Uterus (tissue), 4 donors: ENCODE data around the gene ST3GAL2. TPM values are rescaled to one million over a fixed set of nuclear protein-coding genes. Genes with fewer than 3 reads are reported as not detected.

ENCODE experiments used
- DNase-seq, 2 donors: peaks; one replicate each; pipeline ENCODE4 v3.0.0-alpha.2; 2019 to 2020
- H3K27ac ChIP-seq, 2 donors: fragments of 200-600 bp; sonication (generic); 1 replicate in 1 of 2; 2 replicates in 1 of 2; pipeline ENCODE4 v1.5.1; 2016 to 2018
- H3K27me3 ChIP-seq, 2 donors: fragments of 200-600 bp; sonication (generic); one replicate each; pipeline ENCODE4 v1.5.1; 2018 to 2019; ENCODE audit warnings: control low read depth in 1 of 2
- H3K36me3 ChIP-seq, 2 donors: fragments of 200-600 bp; sonication (generic); one replicate each; pipeline ENCODE4 v1.5.1; 2019; ENCODE audit warnings: control low read depth in 1 of 2
- H3K4me1 ChIP-seq, 2 donors: fragments of 200-600 bp; sonication (generic); one replicate each; pipeline ENCODE4 v1.5.1; 2018 to 2019; ENCODE audit warnings: control low read depth in 1 of 2
- H3K4me3 ChIP-seq, 2 donors: fragments of 200-600 bp; sonication (generic); 1 replicate in 1 of 2; 2 replicates in 1 of 2; pipeline ENCODE4 v1.5.1; 2018 to 2019; ENCODE audit warnings: mild to moderate bottlenecking in 1 of 2
- H3K9me3 ChIP-seq, 2 donors: fragments of 200-600 bp; sonication (generic); one replicate each; pipeline ENCODE4 v1.5.1; 2019; ENCODE audit warnings: control low read depth in 1 of 2
- POLR2A ChIP-seq, 2 donors: fragments of 450-650 bp; IDR thresholded peaks; one replicate each; pipeline ENCODE4 v1.6.1; 2016; ENCODE audit warnings: antibody characterized with exemption in 2 of 2, mild to moderate bottlenecking in 1 of 2, moderate library complexity in 1 of 2
- intact Hi-C: fragments of 100-400 bp; cut with DNase I; formaldehyde crosslinking; loops from one replicate; pipeline ENCODE4 v1.15.1; 2023; ENCODE audit warnings: low total_unique reads
- total RNA-seq, 4 donors: library from RNA; depleted of rRNA in 3 of 4; stranded (reverse); fragments of >200 nt in 3 of 4; gene quantifications; one replicate each; pipeline versions ENCODE4 v1.1.0 to v1.2.4, GENCODE V29; 2014 to 2023
- TF ChIP-seq, protein P1 (sequence below), 4 experiments: fragments of 200-600 bp in 2 of 4; fragments of 450-650 bp in 2 of 4; sonication (generic) in 2 of 4; IDR thresholded peaks; one replicate each; pipeline ENCODE4 v1.5.1; 2016 to 2019; ENCODE audit warnings: antibody characterized with exemption in 4 of 4, mild to moderate bottlenecking in 2 of 4, moderate library complexity in 1 of 4
- donor health status: DM: yes; HTN: yes; CAD: no.

The ST3GAL2 gene
- total RNA-seq, 4 donors from 2014 or later = 6.2 to 57.9 (median 27.5) TPM

DNA sequence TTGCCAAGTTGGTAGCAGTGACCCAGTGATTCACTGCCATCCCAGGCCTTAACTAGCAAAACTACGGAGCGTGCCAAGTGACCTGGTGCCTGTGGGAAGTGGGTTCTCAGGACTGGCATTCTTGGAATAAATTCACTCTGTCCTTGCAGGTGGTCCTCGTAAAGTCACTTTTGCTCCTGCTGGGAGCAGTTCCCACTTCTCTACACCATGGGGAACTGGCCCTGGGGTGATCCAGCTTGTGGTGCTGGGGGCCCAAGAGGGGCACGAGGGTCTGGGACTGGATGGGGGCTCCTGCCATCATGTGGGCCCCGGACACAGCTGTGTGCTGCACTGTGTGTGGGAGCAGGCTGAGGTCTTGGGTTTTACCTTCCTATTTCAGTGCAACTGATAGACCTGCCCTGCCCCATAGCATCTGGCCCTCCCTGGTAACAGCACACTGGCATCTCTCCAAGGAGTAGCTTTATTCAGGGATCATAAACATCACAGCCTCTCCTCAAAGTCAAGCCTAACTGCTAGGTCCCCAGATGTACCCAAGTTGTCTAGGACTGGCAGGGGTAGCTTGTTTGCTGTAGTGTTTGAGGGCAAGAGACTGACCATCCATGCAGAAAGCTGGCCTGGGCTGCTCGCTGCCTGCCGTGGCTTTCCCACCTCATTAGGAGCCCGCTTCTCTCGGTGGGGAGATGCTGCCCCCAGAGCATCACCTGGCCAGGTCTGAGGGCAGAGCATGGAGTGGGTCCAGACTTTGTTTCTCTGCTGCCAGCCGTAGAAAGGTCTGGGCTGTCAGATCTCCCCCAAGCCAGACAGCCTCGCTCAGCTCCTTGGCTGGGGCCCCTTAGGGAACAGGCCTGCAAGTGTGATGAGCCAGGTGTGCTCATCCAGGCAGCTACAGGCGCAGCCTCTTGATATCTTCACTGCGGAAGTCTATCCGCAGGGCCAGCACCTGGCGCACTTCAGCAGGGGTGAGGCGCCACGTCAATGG lies 41.5 kb upstream of the ST3GAL2 start:
- H3K27ac ChIP-seq = no peak overlapping the region
- TF ChIP-seq POLR2A (IDR thresholded peaks at IDR 0.05) = no peak
- TF ChIP-seq, protein P1, sequence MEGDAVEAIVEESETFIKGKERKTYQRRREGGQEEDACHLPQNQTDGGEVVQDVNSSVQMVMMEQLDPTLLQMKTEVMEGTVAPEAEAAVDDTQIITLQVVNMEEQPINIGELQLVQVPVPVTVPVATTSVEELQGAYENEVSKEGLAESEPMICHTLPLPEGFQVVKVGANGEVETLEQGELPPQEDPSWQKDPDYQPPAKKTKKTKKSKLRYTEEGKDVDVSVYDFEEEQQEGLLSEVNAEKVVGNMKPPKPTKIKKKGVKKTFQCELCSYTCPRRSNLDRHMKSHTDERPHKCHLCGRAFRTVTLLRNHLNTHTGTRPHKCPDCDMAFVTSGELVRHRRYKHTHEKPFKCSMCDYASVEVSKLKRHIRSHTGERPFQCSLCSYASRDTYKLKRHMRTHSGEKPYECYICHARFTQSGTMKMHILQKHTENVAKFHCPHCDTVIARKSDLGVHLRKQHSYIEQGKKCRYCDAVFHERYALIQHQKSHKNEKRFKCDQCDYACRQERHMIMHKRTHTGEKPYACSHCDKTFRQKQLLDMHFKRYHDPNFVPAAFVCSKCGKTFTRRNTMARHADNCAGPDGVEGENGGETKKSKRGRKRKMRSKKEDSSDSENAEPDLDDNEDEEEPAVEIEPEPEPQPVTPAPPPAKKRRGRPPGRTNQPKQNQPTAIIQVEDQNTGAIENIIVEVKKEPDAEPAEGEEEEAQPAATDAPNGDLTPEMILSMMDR (IDR thresholded peaks at IDR 0.05) = no peak
- DNase-seq = no peak
- intact Hi-C loops = no loop called here
- no peaks in the 10 kb centered on the region for H3K4me1 ChIP-seq
- no peaks in the 10 kb centered on the region for H3K27me3 ChIP-seq
- no peaks in the 10 kb centered on the region for H3K36me3 ChIP-seq
- no peak overlapping the region for H3K4me3 ChIP-seq
- no peaks in the 10 kb centered on the region for H3K9me3 ChIP-seq

DNA sequence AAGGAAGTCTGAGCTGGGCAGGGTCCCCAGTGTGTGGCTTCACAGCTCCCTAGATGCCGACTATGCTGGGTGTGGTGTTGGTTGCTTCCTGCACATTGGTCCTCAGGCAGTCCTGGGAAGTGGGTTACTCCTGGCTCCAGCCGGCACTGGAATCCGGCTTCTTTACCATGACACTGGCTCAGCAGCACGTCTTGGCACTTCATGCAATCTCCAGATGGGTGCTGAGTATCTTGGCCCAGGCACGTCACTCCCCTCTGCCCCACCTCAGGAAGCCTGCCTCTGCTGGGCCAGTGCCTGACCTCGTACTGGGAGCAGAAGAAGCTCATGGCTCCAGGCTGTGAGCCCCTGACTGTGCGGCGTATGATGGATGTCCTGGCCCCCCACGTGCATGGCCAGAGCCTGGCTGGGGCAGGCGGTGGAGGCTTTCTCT lies 40.0 kb upstream of the ST3GAL2 start:
- intact Hi-C loops = no loop called here
- Histone ChIP-seq H3K27ac (peak overlapping the region in 1 of 2 donors; percentile 15), H3K27me3 (no peaks in the 10 kb centered on the region), H3K36me3 (no peaks in the 10 kb centered on the region), H3K4me1 (no peaks in the 10 kb centered on the region), H3K4me3 (no peak overlapping the region), H3K9me3 (no peaks in the 10 kb centered on the region)
- DNase-seq = no peak
- TF ChIP-seq POLR2A (IDR thresholded peaks at IDR 0.05) = no peak
- TF ChIP-seq, protein P1 (IDR thresholded peaks at IDR 0.05) = no peak

DNA sequence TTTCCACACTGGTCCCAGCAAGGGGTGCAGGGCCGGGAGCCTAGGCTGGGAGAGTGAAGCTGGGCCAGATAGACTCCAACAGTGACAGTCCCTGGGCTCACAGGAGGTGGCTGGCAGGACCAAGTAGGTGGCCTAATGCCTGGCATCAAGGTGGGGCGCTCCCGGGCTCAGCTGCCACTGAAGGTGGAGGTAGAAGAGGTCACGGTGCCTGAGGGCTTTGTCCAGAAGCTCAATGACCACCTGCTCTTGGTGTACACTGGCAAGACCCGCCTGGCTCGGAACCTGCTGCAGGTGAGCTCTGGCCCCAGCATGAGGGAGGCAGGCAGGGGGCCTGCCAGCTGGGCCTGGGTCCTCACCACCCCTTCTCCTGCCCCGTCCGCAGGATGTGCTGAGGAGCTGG lies 39.3 kb upstream of the ST3GAL2 start:
- Histone ChIP-seq H3K4me3 (no peak overlapping the region), H3K36me3 (no peaks in the 10 kb centered on the region), H3K27me3 (no peaks in the 10 kb centered on the region), H3K4me1 (no peaks in the 10 kb centered on the region), H3K27ac (peak overlapping the region in 1 of 2 donors; percentile 15), H3K9me3 (no peaks in the 10 kb centered on the region)
- intact Hi-C loops = no loop called here
- TF ChIP-seq POLR2A (IDR thresholded peaks at IDR 0.05) = no peak
- TF ChIP-seq, protein P1 (IDR thresholded peaks at IDR 0.05) = no peak
- DNase-seq = no peak

DNA sequence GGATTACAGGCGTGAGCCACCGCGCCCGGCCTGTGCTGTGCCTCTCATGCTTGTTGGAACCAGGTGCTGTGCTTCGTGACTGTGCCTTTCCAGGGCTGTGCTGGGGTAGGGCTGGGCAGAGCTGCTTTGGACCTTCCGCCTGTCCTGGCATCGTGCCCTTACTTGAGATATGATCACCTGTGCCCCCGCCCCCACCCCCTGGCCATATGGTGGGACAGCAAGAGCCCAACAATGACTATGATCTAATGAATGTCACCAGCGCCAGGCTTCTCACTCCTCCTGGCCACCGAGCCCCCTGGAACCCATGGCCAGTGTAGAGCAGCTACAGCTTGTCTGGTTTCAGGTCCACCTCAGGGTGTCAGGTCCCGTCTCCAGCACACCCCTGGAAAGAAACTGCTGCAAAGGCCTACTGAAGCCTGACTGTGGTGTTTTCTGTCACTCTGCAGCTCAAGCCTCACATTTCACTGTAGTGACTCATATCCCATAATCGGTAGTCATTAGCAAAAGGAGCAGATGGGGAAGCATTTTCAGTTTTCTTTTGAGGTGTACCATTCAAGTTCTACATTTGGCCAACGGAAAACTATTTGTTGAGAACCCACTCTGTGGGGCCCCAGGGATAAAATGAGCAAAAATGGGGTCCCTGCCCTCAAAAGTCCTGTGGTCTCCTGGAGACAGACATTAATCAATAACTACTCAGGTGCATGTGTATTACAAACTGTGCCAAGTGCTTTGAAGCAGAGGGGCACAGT lies 37.5 kb upstream of the ST3GAL2 start:
- no peak overlapping the region for H3K4me3 ChIP-seq
- H3K27ac ChIP-seq = peak overlapping the region in 1 of 2 donors; percentile 48
- H3K4me1 ChIP-seq = no peaks in the 10 kb centered on the region
- no peak for DNase-seq
- intact Hi-C loops = no loop called here
- no peaks in the 10 kb centered on the region for H3K9me3 ChIP-seq
- H3K27me3 ChIP-seq = no peaks in the 10 kb centered on the region
- no peak for TF ChIP-seq POLR2A (IDR thresholded peaks at IDR 0.05)
- TF ChIP-seq, protein P1 (IDR thresholded peaks at IDR 0.05) = no peak
- no peaks in the 10 kb centered on the region for H3K36me3 ChIP-seq
